Parathyroid adenoma (tissue), 2 donors: ENCODE measurements around the gene KLK14.

Experiments used
- H2AFZ ChIP-seq: fragments of 300-600 bp; sonication (generic); one replicate; pipeline ENCODE4 v1.7.0; 2017; ENCODE audit warnings: antibody characterized with exemption, mild to moderate bottlenecking
- H3K27ac ChIP-seq: fragments of 300-600 bp; sonication (generic); one replicate; pipeline ENCODE4 v1.7.0; 2017
- H3K27me3 ChIP-seq: fragments of 300-600 bp; sonication (generic); one replicate; pipeline ENCODE4 v1.7.0; 2017; ENCODE audit warnings: low read length; ENCODE audit not compliant: control insufficient read depth, insufficient read depth
- H3K36me3 ChIP-seq: fragments of 300-600 bp; sonication (generic); one replicate; pipeline ENCODE4 v1.7.0; 2017; ENCODE audit warnings: low read length; ENCODE audit not compliant: control insufficient read depth, insufficient read depth
- H3K4me1 ChIP-seq: fragments of 300-600 bp; sonication (generic); one replicate; pipeline ENCODE4 v1.7.0; 2017; ENCODE audit warnings: control low read depth
- H3K4me2 ChIP-seq: fragments of 300-600 bp; sonication (generic); one replicate; pipeline ENCODE4 v1.7.0; 2017; ENCODE audit warnings: low read length
- H3K4me3 ChIP-seq: fragments of 300-600 bp; sonication (generic); one replicate; pipeline ENCODE4 v1.7.0; 2017; ENCODE audit warnings: low read depth, low read length
- H3K79me2 ChIP-seq: fragments of 300-600 bp; sonication (generic); one replicate; pipeline ENCODE4 v1.7.0; 2017; ENCODE audit warnings: control low read depth
- H3K9ac ChIP-seq: fragments of 300-600 bp; sonication (generic); one replicate; pipeline ENCODE4 v1.7.0; 2017; ENCODE audit warnings: mild to moderate bottlenecking
- H3K9me3 ChIP-seq: fragments of 300-600 bp; sonication (generic); one replicate; pipeline ENCODE4 v1.7.0; 2017; ENCODE audit warnings: low read length; ENCODE audit not compliant: control insufficient read depth
- CTCF ChIP-seq: fragments of 300-600 bp; sonication (generic); IDR thresholded peaks from one replicate; pipeline ENCODE4 v1.7.0; 2017; ENCODE audit warnings: antibody characterized with exemption, mild to moderate bottlenecking
- donor health status: primary hyperparathyroidism.

Gene KLK14

GRCh38 chr19:51124216-51124615, 41.5 kb upstream of the KLK14 start:
- Histone ChIP-seq H3K4me1 (peaks cover 50% of the 10 kb centered on the region), H3K9me3 (no peaks in the 10 kb centered on the region), H3K4me3 (no peak overlapping the region), H3K79me2 (peaks cover 11% of the 10 kb centered on the region), H2AFZ (peak overlapping the region; percentile 94), H3K36me3 (no peaks in the 10 kb centered on the region), H3K9ac (no peak overlapping the region), H3K27ac (peak overlapping the region; percentile 94), H3K27me3 (no peaks in the 10 kb centered on the region), H3K4me2 (no peak overlapping the region)
- no peak for TF ChIP-seq CTCF

DNA sequence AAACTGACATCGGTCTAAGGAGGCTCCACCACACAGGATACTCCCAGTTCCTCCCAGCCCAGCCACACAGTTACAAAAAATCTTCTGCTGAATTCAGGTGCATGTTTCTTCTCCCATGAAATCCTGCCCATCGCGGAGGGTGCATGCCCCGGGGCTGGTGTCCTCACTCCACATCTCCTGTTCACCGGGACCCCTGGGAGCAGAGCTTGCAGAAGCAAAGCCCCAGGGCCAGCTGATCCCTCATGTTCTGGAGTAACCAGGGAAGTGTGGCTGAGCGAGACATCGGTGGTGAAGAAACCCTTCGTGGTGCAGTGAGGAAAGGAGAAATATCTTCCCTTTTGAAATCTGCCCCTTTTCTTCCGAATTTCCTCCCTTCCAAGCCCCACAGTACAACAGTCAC, 41.1 kb upstream of the KLK14 start:
- TF ChIP-seq CTCF, result no peak
- Histone ChIP-seq H3K79me2 (peaks cover 11% of the 10 kb centered on the region), H3K9ac (no peak overlapping the region), H3K4me1 (peaks cover 47% of the 10 kb centered on the region), H3K4me2 (no peak overlapping the region), H3K36me3 (no peaks in the 10 kb centered on the region), H3K27me3 (no peaks in the 10 kb centered on the region), H2AFZ (peak overlapping the region; percentile 14), H3K4me3 (no peak overlapping the region), H3K9me3 (no peaks in the 10 kb centered on the region), H3K27ac (no peak overlapping the region)

- Histone ChIP-seq H3K9me3 (no peaks in the 10 kb centered on the region), H2AFZ (peak overlapping the region; percentile 20), H3K27ac (no peak overlapping the region), H3K4me3 (no peak overlapping the region), H3K9ac (no peak overlapping the region), H3K4me2 (no peak overlapping the region), H3K36me3 (no peaks in the 10 kb centered on the region), H3K4me1 (peaks cover 43% of the 10 kb centered on the region), H3K27me3 (no peaks in the 10 kb centered on the region), H3K79me2 (peaks cover 11% of the 10 kb centered on the region)
- no peak for TF ChIP-seq CTCF
Measured at GRCh38 chr19:51123381-51123800, 40.7 kb upstream of the KLK14 start.

- no peak for TF ChIP-seq CTCF
- H3K79me2 ChIP-seq, result peaks cover 11% of the 10 kb centered on the region
- H3K4me1 ChIP-seq, result peaks cover 32% of the 10 kb centered on the region
- H3K36me3 ChIP-seq, result no peaks in the 10 kb centered on the region
- no peak overlapping the region for H3K27ac ChIP-seq
- no peaks in the 10 kb centered on the region for H3K27me3 ChIP-seq
- H3K4me3 ChIP-seq, result no peak overlapping the region
- H3K9ac ChIP-seq, result no peak overlapping the region
- H3K4me2 ChIP-seq, result no peak overlapping the region
- H2AFZ ChIP-seq, result no peak overlapping the region
- H3K9me3 ChIP-seq, result no peaks in the 10 kb centered on the region
Measured at GRCh38 chr19:51122112-51122981, 39.7 kb upstream of the KLK14 start.

- H3K4me2 ChIP-seq, result no peak overlapping the region
- H3K9me3 ChIP-seq, result no peaks in the 10 kb centered on the region
- no peaks in the 10 kb centered on the region for H3K36me3 ChIP-seq
- no peak overlapping the region for H3K9ac ChIP-seq
- no peak overlapping the region for H3K4me3 ChIP-seq
- no peaks in the 10 kb centered on the region for H3K27me3 ChIP-seq
- peaks cover 21% of the 10 kb centered on the region for H3K4me1 ChIP-seq
- H3K79me2 ChIP-seq, result peaks cover 7% of the 10 kb centered on the region
- H3K27ac ChIP-seq, result no peak overlapping the region
- no peak for TF ChIP-seq CTCF
- H2AFZ ChIP-seq, result no peak overlapping the region
Measured at GRCh38 chr19:51121257-51121656, 38.6 kb upstream of the KLK14 start.
